IPS-11a (cell line): ENCODE measurements around the gene TNNT3.

Experiments
- H3K4me3 ChIP-seq: one replicate; pipeline ENCODE4 v1.5.1; 2013; ENCODE audit warnings: low read depth, low read length, control low read depth

TNNT3 gene

GRCh38 chr11:1949302-1949701, 29.8 kb downstream of the TNNT3 start:
- H3K4me3 ChIP-seq: no peak overlapping the region

GRCh38 chr11:1949922-1950321, 30.4 kb downstream of the TNNT3 start:
- H3K4me3 ChIP-seq: no peak overlapping the region

GRCh38 chr11:1952806-1953482, 33.4 kb downstream of the TNNT3 start:
- no peak overlapping the region for H3K4me3 ChIP-seq

GRCh38 chr11:1953489-1954266, 34.2 kb downstream of the TNNT3 start:
- H3K4me3 ChIP-seq: no peak overlapping the region

GRCh38 chr11:1958367-1958766, 38.9 kb downstream of the TNNT3 start:
- H3K4me3 ChIP-seq: no peak overlapping the region

GRCh38 chr11:1959786-1960185, 40.3 kb downstream of the TNNT3 start:
- H3K4me3 ChIP-seq: no peak overlapping the region

GRCh38 chr11:1963864-1964263, 44.4 kb downstream of the TNNT3 start:
- H3K4me3 ChIP-seq: no peak overlapping the region

- no peak overlapping the region for H3K4me3 ChIP-seq
Measured at GRCh38 chr11:1964348-1964747, 44.8 kb downstream of the TNNT3 start.

GRCh38 chr11:1964955-1965354, 45.5 kb downstream of the TNNT3 start:
- H3K4me3 ChIP-seq: no peak overlapping the region

- no peak overlapping the region for H3K4me3 ChIP-seq
Measured at GRCh38 chr11:1966531-1966930, 47.0 kb downstream of the TNNT3 start.

- H3K4me3 ChIP-seq: no peak overlapping the region
Measured at GRCh38 chr11:1967641-1968225, 48.2 kb downstream of the TNNT3 start.

- H3K4me3 ChIP-seq: no peak overlapping the region
Measured at GRCh38 chr11:1968454-1969002, 49.0 kb downstream of the TNNT3 start.

- no peak overlapping the region for H3K4me3 ChIP-seq
Measured at GRCh38 chr11:1969035-1969434, 49.5 kb downstream of the TNNT3 start.

- H3K4me3 ChIP-seq: no peak overlapping the region
Measured at GRCh38 chr11:1969776-1970175, 50.3 kb downstream of the TNNT3 start.

GRCh38 chr11:1970956-1971355, 51.5 kb downstream of the TNNT3 start:
- no peak overlapping the region for H3K4me3 ChIP-seq

- H3K4me3 ChIP-seq: no peak overlapping the region
Measured at GRCh38 chr11:1975185-1975584, 55.7 kb downstream of the TNNT3 start.

GRCh38 chr11:1978720-1979473, 59.4 kb downstream of the TNNT3 start:
- H3K4me3 ChIP-seq: no peak overlapping the region

- H3K4me3 ChIP-seq: no peak overlapping the region
Measured at GRCh38 chr11:1979607-1980006, 60.1 kb downstream of the TNNT3 start.

- no peak overlapping the region for H3K4me3 ChIP-seq
Measured at GRCh38 chr11:1982873-1983600, 63.5 kb downstream of the TNNT3 start.

GRCh38 chr11:1983601-1983961, 64.1 kb downstream of the TNNT3 start:
- no peak overlapping the region for H3K4me3 ChIP-seq

- no peak overlapping the region for H3K4me3 ChIP-seq
Measured at GRCh38 chr11:1987024-1987423, 67.5 kb downstream of the TNNT3 start.
